Uterus (tissue), 4 donors: ENCODE results near the gene PLXNA4. TPM values are rescaled to one million over a fixed set of nuclear protein-coding genes. Genes with fewer than 3 reads are reported as not detected.

Experiments
- DNase-seq, 2 donors: peaks; one replicate each; pipeline ENCODE4 v3.0.0-alpha.2; 2019 to 2020
- H3K27ac ChIP-seq, 2 donors: fragments of 200-600 bp; sonication (generic); 1 replicate in 1 of 2; 2 replicates in 1 of 2; pipeline ENCODE4 v1.5.1; 2016 to 2018
- H3K27me3 ChIP-seq, 2 donors: fragments of 200-600 bp; sonication (generic); one replicate each; pipeline ENCODE4 v1.5.1; 2018 to 2019; ENCODE audit warnings: control low read depth in 1 of 2
- H3K36me3 ChIP-seq, 2 donors: fragments of 200-600 bp; sonication (generic); one replicate each; pipeline ENCODE4 v1.5.1; 2019; ENCODE audit warnings: control low read depth in 1 of 2
- H3K4me1 ChIP-seq, 2 donors: fragments of 200-600 bp; sonication (generic); one replicate each; pipeline ENCODE4 v1.5.1; 2018 to 2019; ENCODE audit warnings: control low read depth in 1 of 2
- H3K4me3 ChIP-seq, 2 donors: fragments of 200-600 bp; sonication (generic); 1 replicate in 1 of 2; 2 replicates in 1 of 2; pipeline ENCODE4 v1.5.1; 2018 to 2019; ENCODE audit warnings: mild to moderate bottlenecking in 1 of 2
- H3K9me3 ChIP-seq, 2 donors: fragments of 200-600 bp; sonication (generic); one replicate each; pipeline ENCODE4 v1.5.1; 2019; ENCODE audit warnings: control low read depth in 1 of 2
- POLR2A ChIP-seq, 2 donors: fragments of 450-650 bp; IDR thresholded peaks; one replicate each; pipeline ENCODE4 v1.6.1; 2016; ENCODE audit warnings: antibody characterized with exemption in 2 of 2, mild to moderate bottlenecking in 1 of 2, moderate library complexity in 1 of 2
- intact Hi-C: fragments of 100-400 bp; cut with DNase I; formaldehyde crosslinking; loops from one replicate; pipeline ENCODE4 v1.15.1; 2023; ENCODE audit warnings: low total_unique reads
- total RNA-seq, 4 donors: library from RNA; depleted of rRNA in 3 of 4; stranded (reverse); fragments of >200 nt in 3 of 4; gene quantifications; one replicate each; pipeline versions ENCODE4 v1.1.0 to v1.2.4, GENCODE V29; 2014 to 2023
- TF ChIP-seq, protein P1 (sequence below), 4 experiments: fragments of 200-600 bp in 2 of 4; fragments of 450-650 bp in 2 of 4; sonication (generic) in 2 of 4; IDR thresholded peaks; one replicate each; pipeline ENCODE4 v1.5.1; 2016 to 2019; ENCODE audit warnings: antibody characterized with exemption in 4 of 4, mild to moderate bottlenecking in 2 of 4, moderate library complexity in 1 of 4
- donor health status: DM: yes; HTN: yes; CAD: no.

Gene PLXNA4
- total RNA-seq, 4 donors from 2014 or later, result 4.1 to 16.5 (median 7.7) TPM

DNA sequence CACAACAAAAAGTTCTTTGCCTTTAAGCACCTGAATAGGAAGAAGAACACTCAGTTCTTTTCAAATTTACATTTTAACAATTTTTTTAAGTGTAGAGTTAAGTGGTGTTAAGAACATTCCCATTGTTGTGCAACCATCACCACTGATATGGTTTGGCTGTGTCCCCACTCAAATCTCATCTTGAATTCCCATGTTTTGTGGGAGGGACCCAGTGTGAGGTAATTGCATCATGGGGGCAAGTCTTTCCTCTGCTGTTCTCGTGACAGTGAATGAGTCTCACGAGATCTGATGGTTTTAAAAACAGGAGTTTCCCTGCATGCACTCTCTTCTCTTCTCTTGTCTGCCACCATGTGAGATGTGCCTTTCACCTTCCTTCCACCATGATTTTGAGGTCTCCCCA is 155.7 kb downstream of the PLXNA4 start:
- peaks cover 0 to 4% of the 10 kb centered on the region in 2 donors for H3K4me1 ChIP-seq
- no peaks in the 10 kb centered on the region for H3K36me3 ChIP-seq
- no peak overlapping the region for H3K27ac ChIP-seq
- no peaks in the 10 kb centered on the region for H3K27me3 ChIP-seq
- DNase-seq, result peak in 1 of 2 donors; percentile 28
- intact Hi-C loops, result no loop called here
- no peak for TF ChIP-seq POLR2A (IDR thresholded peaks at IDR 0.05)
- TF ChIP-seq, protein P1, sequence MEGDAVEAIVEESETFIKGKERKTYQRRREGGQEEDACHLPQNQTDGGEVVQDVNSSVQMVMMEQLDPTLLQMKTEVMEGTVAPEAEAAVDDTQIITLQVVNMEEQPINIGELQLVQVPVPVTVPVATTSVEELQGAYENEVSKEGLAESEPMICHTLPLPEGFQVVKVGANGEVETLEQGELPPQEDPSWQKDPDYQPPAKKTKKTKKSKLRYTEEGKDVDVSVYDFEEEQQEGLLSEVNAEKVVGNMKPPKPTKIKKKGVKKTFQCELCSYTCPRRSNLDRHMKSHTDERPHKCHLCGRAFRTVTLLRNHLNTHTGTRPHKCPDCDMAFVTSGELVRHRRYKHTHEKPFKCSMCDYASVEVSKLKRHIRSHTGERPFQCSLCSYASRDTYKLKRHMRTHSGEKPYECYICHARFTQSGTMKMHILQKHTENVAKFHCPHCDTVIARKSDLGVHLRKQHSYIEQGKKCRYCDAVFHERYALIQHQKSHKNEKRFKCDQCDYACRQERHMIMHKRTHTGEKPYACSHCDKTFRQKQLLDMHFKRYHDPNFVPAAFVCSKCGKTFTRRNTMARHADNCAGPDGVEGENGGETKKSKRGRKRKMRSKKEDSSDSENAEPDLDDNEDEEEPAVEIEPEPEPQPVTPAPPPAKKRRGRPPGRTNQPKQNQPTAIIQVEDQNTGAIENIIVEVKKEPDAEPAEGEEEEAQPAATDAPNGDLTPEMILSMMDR (IDR thresholded peaks at IDR 0.05), result no peak
- no peaks in the 10 kb centered on the region for H3K9me3 ChIP-seq
- H3K4me3 ChIP-seq, result no peak overlapping the region

DNA sequence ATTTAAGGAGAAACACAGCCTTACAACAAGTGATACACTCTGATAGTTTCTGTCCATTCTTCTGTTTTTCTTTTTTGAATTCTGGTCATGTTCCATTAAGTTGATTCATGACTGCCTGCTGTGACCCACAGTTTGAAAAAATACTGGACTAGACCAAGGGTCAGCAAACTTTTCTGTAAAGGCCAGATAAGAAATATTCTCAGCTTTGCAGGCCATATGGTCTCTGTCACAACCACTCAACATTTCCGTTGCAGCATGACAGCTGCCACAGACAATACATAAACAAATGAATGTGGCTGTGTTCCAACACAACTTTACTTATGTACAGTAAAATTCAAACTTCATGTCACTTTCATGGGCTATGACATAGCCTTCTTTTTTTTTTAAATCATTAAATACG is 156.7 kb downstream of the PLXNA4 start:
- Histone ChIP-seq H3K4me3 (no peak overlapping the region), H3K4me1 (peaks cover 0 to 4% of the 10 kb centered on the region in 2 donors), H3K27ac (no peak overlapping the region), H3K27me3 (no peaks in the 10 kb centered on the region), H3K9me3 (no peaks in the 10 kb centered on the region), H3K36me3 (no peaks in the 10 kb centered on the region)
- no peak for DNase-seq
- intact Hi-C loops, result no loop called here
- TF ChIP-seq POLR2A (IDR thresholded peaks at IDR 0.05), result no peak
- TF ChIP-seq, protein P1 (IDR thresholded peaks at IDR 0.05), result no peak

DNA sequence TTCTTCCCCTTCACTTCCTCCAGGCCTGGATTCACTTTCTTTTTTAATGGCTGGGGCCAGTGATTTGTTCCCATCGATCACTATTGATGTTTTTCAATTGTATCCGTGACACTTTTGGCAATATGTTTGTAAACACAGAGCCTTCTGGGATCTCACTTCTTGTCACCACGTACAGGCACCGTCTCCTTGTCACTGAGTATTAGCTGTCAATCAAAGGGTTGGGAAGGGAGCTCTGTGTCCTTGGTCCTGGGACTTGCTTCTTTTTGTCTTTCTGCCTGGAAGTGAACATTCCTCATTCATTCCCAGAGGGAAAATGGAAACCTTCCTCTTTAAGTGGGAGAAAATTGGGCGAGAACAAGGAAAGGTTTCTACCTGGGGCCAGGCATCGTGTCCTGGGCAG is 157.4 kb downstream of the PLXNA4 start:
- no peak for DNase-seq
- Histone ChIP-seq H3K4me1 (peaks cover 0 to 4% of the 10 kb centered on the region in 2 donors), H3K27ac (no peak overlapping the region), H3K27me3 (no peaks in the 10 kb centered on the region), H3K36me3 (no peaks in the 10 kb centered on the region), H3K4me3 (no peak overlapping the region), H3K9me3 (no peaks in the 10 kb centered on the region)
- intact Hi-C loops, result no loop called here
- no peak for TF ChIP-seq POLR2A (IDR thresholded peaks at IDR 0.05)
- TF ChIP-seq, protein P1 (IDR thresholded peaks at IDR 0.05), result no peak

DNA sequence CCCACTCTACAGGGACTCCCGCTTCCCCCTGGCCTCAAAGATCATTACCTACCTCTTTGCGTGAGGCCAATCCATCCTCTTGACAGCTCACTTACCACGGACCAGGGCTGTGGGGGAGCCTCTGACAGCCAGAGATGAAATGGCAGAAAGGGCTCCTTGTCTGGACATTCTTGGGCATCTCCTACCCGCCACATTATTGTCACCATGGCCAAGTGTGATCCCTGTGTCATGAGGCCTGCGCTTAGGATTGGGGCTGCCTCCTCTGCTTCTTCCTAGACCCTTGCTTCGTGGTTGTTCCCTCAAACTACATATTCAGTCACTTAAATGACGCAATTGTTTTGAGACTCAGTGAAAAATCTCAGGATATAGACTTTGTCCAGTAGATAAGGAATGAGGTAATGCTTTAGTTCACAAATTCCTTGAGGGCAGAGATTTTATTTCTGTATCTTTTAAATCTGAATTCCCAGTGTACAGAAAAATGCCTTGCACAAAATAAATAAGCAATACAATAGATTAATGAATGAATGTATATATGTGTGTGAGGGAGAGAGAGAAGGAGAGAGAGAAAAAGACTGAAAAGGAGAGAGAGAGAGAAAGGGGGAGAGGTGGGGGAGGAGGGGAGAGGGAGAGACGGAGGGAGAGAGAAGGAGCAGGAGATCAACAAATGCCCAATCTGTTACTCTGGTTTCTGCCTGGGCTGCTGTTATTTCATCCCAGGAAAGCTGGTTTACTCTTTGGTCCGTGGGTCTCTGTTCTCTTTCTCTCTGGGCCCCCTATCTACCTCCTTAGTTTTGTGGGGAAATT is 159.0 kb downstream of the PLXNA4 start:
- H3K4me3 ChIP-seq, result no peak overlapping the region
- no peaks in the 10 kb centered on the region for H3K36me3 ChIP-seq
- H3K4me1 ChIP-seq, result peaks cover 0 to 3% of the 10 kb centered on the region in 2 donors
- TF ChIP-seq POLR2A (IDR thresholded peaks at IDR 0.05), result no peak
- TF ChIP-seq, protein P1 (IDR thresholded peaks at IDR 0.05), result no peak
- no peaks in the 10 kb centered on the region for H3K27me3 ChIP-seq
- intact Hi-C loops, result no loop called here
- no peak for DNase-seq
- H3K9me3 ChIP-seq, result no peaks in the 10 kb centered on the region
- no peak overlapping the region for H3K27ac ChIP-seq

DNA sequence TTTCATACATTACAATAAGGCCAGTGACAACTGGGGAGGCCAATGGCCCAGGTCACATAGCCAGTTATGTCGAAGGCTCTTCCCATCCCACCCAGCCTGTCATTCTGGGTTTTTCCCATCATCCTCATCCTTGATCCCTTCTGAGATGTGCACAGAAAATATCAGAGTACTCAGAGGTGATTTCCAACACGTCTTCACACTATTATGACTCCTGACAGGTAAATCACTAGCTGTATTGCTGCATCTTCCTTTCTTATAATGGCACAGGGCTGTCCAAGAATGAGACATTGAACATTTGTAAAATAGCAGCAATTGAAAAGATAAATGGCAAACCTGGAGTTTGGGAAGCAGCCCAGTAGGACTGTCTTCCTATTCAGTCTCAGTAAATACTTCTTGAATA is 159.9 kb downstream of the PLXNA4 start:
- no peak overlapping the region for H3K4me3 ChIP-seq
- intact Hi-C loops, result no loop called here

More for the DNA sequence above, 159.9 kb downstream of the PLXNA4 start:
- no peaks in the 10 kb centered on the region for H3K9me3 ChIP-seq
- H3K27me3 ChIP-seq, result no peaks in the 10 kb centered on the region
- no peaks in the 10 kb centered on the region for H3K36me3 ChIP-seq
- no peak for DNase-seq
- H3K27ac ChIP-seq, result no peak overlapping the region
- TF ChIP-seq, protein P1 (IDR thresholded peaks at IDR 0.05), result no peak
- TF ChIP-seq POLR2A (IDR thresholded peaks at IDR 0.05), result no peak
- H3K4me1 ChIP-seq, result no peaks in the 10 kb centered on the region
